Stimulated activated CD4-positive, alpha-beta T cell treated with anti-CD3 and anti-CD28 coated beads, Interleukin-2, amount 100 ng/mL, for 4 hours (primary cell): ENCODE data around the gene TIMM8B.
"Not testable (repeated sequence)": the region's sequence is repeated elsewhere in the genome, so short reads cannot be mapped to it uniquely, and the experiment has no call there.

Experiments
- DNase-seq: peaks from one replicate; pipeline ENCODE4 v3.0.0-alpha.2; 2020; ENCODE audit warnings: low read depth

Gene TIMM8B

GRCh38 chr11:112073941-112074811 lies 12.4 kb downstream of the TIMM8B start, which contains the start of the genes NKAPD1 and PIH1D2:
NKAPD1 (plus strand) TSS chr11:112074299; CDS start chr11:112075575, 1,276 bp downstream.
PIH1D2 (minus strand) TSS chr11:112074017; CDS start chr11:112073174, 843 bp downstream.
- DNase-seq, result peak; percentile 72

GRCh38 chr11:112062923-112063322 lies 23.6 kb downstream of the TIMM8B start:
- DNase-seq, result no peak

GRCh38 chr11:112058103-112058502 lies 28.5 kb downstream of the TIMM8B start:
- no peak for DNase-seq

GRCh38 chr11:112057170-112057569 lies 29.4 kb downstream of the TIMM8B start:
- no peak for DNase-seq

GRCh38 chr11:112051768-112052167 lies 34.8 kb downstream of the TIMM8B start:
- no peak for DNase-seq

GRCh38 chr11:112050721-112051120 lies 35.8 kb downstream of the TIMM8B start:
- no peak for DNase-seq

GRCh38 chr11:112049777-112050176 lies 36.8 kb downstream of the TIMM8B start:
- no peak for DNase-seq

- not testable (repeated sequence) for DNase-seq
Measured at GRCh38 chr11:112048256-112048655, 38.3 kb downstream of the TIMM8B start.

GRCh38 chr11:112046647-112047046 lies 39.9 kb downstream of the TIMM8B start:
- DNase-seq, result not testable (repeated sequence)

GRCh38 chr11:112044961-112045360 lies 41.6 kb downstream of the TIMM8B start:
- DNase-seq, result no peak

- DNase-seq, result no peak
Measured at GRCh38 chr11:112042961-112043304, 43.6 kb downstream of the TIMM8B start.

- DNase-seq, result no peak
Measured at GRCh38 chr11:112042161-112042960, 44.2 kb downstream of the TIMM8B start.

- DNase-seq, result no peak
Measured at GRCh38 chr11:112037527-112037926, 49.0 kb downstream of the TIMM8B start.
